T-helper 2 cell (primary cell): ENCODE results near the gene TMTC4.
"Not testable (repeated sequence)": the region's sequence is repeated elsewhere in the genome, so short reads cannot be mapped to it uniquely, and the experiment has no call there.

Experiments
- DNase-seq, 5 experiments: peaks; one replicate each; pipeline versions ENCODE4 v3.0.0 to v3.0.0-alpha.2; 2012 to 2022

TMTC4 gene

DNA sequence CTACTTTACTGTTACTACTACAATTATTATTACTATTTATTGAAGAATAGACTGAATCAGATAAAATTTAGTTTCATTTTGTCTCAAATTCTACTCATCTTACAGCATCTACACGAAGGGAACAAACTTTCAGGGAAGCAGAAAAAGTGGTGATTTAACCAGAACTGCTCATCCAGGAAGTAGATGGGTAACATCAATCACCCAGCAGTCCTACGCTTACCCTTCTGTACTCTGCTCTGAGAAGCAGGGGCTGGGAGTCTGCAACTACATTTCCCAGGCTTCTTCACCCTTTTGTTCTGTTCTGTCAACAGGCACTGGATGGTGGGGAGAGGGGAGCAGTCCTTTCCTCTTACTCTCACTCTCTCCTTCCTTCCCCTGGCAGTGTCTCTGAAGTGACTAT lies 54.7 kb downstream of the TMTC4 start:
- DNase-seq: peak in 1 of 5 experiments; percentile 28

DNA sequence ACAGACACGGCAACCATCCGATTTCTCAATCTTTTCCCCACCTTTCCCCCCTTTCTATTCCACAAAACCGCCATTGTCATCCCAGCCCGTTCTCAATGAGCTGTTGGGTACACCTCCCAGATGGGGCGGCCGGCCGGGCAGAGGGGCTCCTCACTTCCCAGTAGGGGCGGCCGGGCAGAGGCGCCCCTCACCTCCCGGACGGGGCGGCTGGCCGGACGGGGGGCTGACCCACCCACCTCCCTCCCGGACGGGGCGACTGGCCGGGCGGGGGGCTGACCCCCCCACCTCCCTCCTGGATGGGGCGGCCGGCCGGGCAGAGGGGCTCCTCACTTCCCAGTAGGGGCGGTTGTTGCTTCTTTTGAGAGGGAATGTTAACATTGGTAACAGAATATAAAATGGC lies 55.7 kb downstream of the TMTC4 start:
- DNase-seq: not testable (repeated sequence)

DNA sequence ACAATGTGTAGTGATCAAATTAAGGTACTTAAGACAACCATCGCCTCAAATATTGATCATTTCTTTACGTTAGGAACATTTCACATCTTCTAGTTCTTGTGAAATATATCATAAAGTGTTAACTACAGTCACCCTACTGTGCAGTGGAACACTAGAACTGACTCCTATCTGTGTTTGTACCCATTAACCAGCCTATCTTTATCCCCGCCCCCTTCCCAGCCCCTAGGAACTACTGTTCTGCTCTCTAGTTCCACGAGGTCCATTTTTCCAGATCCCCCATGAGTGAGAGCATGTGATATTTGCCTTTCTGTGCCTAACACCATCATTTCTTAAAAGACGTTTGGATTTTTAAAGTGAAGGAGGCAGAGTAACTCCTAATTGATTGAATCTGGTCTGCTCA lies 61.6 kb downstream of the TMTC4 start:
- no peak for DNase-seq

DNA sequence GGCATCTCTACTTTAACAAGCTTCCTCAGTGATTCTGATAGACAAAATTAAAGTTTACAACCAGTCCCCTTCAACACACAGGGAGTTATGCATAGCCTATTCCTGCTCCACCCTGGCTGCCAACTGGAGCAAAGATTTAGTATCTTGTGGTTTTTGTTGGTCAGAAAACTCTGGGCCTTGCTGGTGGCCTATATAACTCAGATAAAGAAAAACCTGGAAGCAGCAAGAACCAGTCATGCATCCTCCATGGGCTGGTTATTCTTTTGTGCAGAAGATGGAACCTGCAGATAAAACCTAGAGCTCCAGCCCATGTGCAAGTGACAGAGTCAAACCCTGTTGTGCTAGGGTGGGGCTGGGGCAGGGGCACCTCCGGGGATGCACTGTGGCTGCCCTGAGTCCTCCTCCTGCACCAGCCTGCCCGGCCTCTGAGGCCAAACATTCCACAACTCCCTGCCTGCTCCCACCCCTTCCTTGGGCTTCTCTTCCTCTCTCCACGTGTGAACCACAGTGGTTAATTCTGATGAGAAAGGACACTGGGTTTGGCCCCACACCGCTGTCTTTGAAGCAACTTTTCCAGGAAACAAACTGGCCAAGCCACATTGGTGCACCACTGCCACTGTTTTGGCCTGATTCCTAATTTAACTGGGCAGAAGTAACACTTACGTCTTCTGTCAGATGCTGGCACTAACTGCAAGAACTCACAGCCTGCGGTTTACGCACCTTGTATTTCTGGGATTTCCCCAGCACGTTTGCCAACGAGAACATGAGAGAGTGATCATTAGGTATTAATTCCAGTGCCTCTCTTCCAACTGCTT lies 62.7 kb downstream of the TMTC4 start:
- peak in 1 of 5 experiments; percentile 25 for DNase-seq

DNA sequence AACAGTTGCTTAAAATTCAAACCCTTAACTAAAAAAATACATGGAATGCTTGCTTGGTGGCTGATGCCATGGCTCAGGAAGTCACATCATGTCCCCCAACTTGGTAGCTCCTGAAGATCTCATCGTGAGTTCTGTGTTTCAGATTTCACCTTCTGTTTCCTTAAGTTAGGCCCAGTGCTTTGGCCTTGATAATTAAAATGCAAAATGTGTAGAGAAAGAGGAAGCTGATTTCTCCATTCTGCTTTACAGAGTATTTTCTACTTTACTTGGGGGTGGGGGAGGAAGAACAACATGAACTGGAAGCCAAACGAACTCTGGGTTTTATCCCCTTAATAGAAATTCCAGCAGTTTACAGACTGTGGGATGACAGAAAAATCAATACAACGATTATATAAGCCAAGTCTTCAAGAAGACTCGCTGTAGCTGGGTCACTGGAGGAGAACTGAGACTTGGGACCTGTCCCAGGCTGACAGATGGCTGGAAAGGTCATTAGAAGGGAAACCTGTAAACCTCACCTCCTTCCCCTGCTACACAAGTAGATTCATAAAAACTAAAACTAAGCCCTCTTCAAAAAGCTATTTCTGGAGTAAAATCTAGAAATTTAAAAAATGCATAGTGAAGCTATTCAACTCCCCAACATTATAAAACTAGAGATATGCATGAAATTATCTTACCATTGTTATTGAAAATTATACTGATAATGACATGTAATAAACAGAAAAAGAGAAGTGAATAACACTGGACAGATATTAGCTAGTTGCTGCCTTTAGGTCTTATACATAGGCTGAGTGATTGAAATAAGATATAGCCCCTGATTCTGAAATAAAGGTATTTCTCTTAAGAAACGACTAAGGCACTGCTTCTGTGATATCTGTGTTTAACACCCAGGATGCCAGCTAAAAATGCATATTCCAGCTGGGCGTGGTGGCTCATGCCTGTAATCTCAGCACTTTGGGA lies 63.9 kb downstream of the TMTC4 start:
- no peak for DNase-seq

DNA sequence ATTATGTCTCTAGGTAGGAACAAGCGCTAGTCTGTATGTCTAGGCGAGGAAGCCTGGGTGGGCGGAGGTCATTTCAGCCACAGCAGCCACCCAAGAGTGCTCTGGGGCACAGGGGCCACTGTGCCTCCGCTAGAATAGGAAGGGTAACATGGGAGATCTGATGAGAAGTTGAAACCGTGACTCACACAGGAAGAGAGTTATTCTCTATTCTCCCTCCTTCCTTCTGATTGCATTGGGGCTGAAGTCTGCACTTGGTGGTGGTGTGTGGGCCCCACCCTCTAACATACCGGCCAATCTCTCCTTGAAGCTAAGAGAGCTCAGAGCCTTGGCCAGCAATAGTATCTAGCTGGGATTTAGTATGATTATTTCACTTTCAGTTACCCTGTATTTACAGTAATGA lies 65.7 kb downstream of the TMTC4 start:
- peak in 1 of 5 experiments; percentile 77 for DNase-seq

DNA sequence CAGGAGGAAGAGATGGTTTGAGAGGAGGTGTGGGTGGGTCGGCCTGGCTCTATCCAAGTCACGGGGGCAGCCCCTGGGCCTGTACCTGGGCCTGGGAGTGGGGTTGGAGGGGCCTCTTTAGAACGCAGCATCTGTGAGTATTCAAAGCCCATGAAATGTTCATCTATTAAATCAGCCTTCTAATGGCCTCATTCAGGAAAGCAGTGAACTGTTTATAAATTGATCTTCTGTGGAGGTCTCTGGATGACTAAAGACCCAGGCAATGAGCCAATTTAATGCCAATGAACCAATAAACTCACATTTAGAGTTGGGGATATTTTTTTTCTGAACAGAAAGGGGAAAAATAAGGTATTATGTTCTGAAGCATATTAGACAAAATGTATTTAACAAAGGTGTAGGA lies 66.1 kb downstream of the TMTC4 start:
- no peak for DNase-seq

DNA sequence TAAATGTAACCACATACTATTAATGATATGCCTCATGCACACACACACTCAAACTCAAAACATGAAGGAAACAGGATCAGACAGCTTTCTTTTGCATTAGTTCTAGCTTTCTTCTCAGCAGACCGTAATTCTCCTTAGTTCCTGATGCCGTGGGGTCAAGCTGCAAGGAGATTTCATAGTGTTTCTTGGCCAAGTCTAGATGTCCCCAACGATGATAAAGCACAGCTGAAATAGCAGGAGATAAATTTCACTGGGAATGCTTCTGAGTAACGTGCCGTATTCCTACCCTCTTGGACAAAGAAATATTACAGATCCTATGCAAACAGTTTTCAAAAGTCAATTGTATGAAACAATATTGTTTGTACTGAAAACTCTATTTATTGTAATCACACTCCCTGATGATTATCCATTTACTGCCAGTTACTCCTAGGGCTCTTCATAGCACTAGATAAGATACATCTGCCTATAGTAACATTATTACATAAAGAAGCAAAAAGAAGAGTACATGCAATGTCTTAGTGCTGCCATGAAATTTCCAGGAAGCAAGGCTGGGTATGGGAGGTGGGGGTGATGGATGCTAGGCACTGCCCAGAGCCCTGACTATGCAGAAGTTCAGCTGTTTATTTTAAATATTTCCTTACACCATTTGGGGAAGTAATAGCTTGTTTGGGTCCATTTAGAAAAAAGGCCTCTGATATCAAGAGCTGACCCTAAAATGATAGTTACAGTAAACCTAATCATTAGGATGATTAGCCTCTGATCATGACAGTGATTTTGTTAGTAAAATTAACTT lies 69.5 kb downstream of the TMTC4 start:
- no peak for DNase-seq

DNA sequence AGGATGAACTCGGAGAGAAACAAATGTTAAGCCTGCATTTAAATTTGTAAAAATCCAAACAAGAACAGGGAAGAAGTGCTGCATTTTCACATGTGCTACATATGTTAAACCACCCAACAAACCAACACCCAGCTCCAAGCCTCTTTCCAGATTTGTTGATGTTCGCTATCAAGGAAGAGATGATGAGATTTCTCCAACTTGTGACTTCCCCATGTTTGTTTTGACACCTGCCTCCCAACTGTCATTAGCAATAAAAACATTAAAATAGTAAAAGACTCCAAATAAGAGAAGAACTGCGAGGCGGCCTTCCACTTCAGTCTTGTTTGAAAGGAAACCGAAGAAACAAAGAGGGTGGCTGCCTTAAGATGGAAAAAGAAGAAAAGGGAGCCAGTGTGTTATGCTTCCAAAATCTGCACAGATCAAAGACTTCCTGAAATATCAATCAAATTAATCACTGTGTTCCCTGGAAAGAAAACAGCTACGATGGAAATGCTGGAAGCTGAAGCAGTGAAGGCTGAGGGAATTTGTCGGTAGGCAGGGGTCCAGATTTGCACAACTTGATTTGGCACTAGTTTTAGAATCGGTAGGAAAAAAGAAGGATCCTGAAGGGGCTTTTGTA lies 72.0 kb downstream of the TMTC4 start:
- no peak for DNase-seq

DNA sequence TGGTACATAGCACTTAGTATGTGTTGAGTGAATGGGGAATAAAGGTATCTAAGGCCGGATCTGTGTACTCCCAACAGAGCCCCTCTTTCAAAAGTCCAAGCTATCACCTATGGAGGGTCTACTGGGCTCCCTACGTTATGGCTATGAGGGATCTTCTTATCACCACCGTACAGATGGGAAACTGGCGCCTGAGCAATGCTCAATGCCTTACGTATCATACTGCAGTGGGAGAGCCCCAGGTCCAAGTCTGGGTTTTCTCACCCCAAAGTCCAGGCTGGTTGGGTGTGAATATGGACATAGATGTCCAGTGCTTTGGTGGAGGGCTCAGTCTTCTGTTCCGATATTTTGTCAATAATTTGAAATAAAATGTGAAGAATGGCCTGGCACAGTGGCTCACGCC lies 72.9 kb downstream of the TMTC4 start:
- DNase-seq: no peak

DNA sequence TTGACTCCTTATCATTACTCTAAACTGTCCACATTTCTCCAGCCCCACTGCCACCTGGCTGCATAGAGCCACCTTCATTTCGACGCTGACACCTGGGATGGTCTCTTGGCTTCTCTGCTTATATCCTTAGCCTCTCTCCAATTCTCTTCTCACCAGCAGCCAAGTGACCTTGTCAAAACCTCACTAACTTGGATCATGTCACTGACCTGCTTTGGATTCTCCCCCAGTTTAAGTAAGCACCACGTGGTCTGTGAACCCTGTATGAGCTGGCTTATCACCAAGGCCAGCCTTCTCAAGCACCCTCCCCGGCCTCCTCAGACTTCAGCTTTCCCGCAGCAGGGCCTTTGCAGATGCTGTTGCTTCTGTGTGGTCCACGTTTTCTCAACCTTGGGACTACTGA lies 73.7 kb downstream of the TMTC4 start:
- no peak for DNase-seq

DNA sequence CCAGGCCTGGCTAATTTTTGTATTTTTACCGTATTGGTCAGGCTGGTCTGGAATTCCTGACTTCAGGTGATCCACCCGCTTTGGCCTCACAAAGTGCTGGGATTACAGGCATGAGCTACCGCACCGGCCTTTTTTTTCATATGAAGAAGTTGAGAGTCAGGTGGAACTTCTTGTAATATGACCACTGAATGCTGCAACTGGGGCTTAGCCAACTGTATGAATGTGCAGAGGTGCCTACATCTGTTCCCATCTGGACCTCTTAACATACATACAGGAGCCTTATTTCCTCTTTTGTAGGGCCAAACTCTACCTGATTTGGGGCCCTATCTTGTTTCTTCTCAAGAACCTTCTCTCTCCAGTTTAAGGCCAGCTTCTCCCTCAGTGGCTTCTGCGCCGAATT lies 74.1 kb downstream of the TMTC4 start:
- DNase-seq: no peak

DNA sequence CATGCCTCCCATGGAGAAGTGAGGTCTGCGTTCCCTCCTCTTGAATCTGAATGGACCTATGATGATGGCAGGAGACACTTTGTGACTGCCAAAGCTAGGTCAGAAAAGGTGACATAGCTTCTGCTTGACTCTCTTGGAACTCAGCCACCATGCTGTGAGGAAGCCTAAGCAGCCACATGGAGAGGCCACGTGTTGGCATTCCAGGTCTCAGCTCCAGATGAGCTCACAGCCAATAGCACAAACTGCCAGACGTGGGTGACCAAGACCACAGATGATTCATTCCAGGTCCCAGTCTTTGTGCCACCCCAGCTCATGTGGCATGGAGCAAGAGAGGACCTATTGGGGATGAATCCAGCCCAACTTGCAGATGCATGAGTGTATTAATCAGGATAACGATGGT lies 77.3 kb downstream of the TMTC4 start:
- no peak for DNase-seq

DNA sequence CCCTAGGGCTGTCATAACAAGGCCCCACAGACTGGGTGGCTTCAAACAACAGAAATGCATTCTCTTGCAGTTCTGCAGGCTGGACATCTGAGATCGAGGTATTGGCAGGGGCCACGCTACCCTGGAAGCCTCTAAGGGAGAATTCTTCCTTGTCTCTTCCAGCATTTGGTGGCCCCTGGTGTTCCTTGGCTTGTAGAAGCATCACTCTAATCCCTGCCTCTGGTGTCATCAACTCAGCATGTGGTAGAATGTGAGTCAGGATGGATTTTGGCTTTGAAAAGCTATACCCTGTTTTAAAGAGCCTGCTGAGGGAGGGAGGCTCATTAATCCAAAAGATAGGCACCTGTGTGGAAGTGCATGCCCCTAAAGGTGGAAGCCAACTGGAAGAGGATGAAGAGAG lies 78.1 kb downstream of the TMTC4 start:
- no peak for DNase-seq

DNA sequence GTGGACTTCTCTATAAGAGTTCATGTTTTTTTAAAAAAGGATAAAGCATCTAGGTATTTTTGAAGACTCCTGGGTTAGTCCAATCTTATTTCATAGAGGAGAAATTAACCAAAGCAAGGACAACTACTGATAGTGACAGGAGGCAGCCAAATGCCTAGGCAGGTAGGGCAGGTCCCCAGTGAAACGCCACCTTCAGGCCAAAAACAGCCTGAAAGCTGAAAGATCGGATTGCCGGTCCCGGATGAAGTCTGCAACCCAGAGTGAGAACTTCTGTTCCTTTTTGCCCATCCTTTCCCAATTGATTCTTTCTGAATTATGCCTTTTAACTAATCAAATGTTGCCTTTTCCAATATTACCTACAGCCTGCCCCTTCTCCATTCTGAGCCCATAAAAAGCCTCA lies 79.9 kb downstream of the TMTC4 start:
- DNase-seq: no peak

DNA sequence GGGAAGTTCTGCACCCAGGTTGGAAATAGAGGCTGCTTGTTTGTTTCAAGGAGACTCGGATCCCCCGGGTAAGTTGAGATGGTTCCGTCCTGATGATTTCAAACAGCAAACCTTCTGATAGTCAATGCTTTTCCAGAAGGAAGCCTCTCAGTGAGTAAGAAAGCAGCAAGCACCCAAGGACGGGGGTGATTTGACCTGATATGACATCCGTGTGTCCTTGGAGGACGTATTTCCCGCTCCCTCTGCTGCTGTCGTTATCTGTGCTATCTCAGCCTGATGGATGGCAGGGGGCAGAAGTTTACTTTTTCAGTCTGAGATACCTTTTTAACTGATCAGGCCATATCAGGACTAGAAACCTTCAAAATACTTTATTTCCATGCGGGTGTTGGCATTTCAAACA lies 80.3 kb downstream of the TMTC4 start:
- no peak for DNase-seq

DNA sequence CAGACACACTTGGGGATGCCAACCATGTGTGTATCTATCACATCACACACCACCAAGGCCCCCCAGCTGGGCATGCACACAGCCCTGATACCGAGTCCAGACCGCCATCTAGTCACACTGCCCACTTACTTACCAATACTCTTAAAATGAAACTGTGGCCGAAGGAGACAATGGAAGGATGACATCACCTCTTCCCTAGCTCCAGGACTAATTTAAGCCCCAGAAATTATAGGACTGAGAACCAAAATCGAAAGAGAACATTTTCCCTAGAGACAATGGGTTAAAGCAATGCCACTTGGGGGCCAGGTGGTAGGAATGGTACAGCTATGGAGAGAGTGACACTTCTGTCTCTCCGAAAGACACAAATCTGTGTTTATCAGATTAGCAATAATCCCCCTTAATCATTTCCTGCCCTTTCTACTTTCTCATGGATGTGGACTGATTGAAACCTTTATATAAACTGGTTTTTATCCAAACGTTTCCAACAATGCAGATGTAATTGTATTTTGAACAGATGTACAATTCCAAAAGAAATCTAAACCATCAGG lies 85.3 kb downstream of the TMTC4 start:
- DNase-seq: no peak

DNA sequence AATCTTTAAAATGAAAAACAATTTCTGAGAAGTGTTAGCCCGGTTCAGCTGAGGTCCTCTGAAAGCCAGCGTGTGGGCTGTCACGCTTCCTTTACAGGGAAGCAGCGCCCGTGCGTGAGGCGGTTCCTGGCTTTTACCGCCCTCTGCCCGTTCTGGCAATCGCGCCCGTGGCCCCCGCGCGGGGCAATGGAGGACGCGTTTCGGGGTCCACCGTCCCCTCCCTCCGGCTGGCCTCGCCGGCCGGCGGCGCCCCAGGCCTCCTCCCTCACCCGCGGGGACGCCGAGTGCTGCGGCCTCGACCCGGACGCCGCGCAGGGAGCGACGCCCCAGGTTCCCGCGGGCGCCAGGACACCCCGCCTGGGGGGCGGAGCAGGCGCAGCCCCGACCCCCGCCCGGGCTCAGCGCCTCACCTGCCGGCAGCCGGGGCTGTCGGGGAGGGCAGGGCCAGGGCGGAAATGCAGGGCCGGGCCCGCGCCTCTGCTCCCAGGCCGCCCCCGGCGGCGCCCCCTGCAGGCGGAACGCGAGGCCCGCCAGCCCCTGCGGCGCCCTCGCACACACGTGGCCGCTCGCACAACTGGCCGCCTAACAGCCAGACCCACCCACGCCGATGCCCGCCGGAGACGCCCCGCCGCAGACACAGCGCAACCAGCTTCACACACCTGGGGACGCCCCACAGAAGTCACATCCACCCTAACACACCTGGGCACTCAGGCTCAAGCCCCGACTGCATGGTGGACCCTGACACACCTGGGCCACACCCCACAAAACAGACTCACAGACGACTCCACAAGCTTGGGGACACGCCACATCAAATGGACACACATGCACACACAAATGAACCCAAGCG lies 86.0 kb downstream of the TMTC4 start, which contains the start of gene GGACT:
Gene GGACT, minus strand, starts transcription at position 459 of the 847 bp plus-strand sequence. CDS start 56,198 bp downstream, outside the sequence.
- peak; percentile 70 to 89 (median 74) for DNase-seq

DNA sequence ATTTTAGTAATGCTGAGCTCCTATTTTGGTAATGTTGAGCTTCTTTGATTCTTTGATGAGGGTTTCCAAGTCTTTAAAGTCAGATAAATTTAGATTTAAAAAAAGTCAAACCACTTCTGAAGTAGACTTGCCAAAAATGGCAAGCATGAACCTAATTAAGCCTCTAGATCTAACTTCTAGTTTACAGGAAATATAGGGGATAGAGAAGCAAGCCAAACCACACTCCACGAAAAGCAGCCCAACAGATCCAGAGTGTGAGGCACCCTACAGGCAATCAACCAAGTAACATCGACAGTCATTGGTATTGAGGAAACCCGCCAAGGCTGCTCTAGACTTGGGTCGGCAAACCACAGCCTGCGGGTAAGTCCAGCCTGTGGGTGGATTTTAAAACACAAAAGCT lies 89.7 kb downstream of the TMTC4 start:
- DNase-seq: peak in 1 of 5 experiments; percentile 38

DNA sequence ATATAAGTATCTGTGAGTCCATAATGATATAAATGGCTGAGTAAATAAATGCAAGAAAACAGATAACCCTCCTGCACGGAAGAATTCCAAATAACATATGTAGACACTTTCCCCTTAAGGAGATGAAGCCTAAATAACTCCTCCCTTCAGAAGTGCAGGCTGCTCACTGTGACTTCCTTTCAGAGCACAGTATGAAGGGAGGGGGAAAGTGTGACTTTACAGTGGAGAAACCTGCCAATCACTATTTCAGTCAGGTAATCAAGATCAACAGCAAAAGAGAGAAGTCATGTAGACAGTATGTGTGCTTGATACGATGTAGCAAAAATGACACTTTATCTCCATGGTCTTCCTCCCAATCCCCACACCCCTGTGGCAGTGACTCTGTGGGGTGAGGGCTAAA lies 93.1 kb downstream of the TMTC4 start:
- DNase-seq: peak in 1 of 5 experiments; percentile 49

DNA sequence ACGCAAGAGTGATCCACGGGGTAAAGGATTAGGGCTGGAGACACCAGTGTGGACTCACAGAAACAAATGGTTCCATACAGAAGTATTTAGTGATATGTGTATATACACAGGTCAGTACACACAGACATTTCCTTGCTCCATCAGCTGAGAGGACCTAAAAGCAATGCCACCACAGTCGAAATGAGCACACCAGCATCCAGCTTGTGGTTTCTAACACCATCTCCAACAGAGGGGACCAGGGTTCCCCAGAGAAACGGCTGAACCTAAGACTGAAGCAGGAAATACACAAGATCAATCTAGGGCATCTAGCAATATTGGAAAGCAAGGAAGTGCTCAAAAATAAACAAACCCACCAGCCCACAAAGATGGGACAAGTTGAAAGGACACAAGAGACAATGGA lies 93.6 kb downstream of the TMTC4 start:
- DNase-seq: no peak
